ENCODE results near the gene PAK1.

- TF ChIP-seq CTCF (IDR thresholded peaks at IDR 0.05) (no peak), POLR2A (IDR thresholded peaks at IDR 0.05) (no peak)
These were observed 186.2 kb downstream of the PAK1 start for GRCh38 chr11:77287615-77288273.
